H1 (cell line): ENCODE results near the gene MXD4. TPM values are rescaled to one million over a fixed set of nuclear protein-coding genes. Genes with fewer than 3 reads are reported as not detected.

Experiments used
- CTCF ChIA-PET: fragments of 300-600 bp; sonication (Branson Sonifier 250); formaldehyde crosslinking; loops from one replicate; lab custom pipeline; 2021; ENCODE audit not compliant: partially characterized antibody; lab: Charles Lee
- POLR2A ChIA-PET: fragments of 300-600 bp; sonication (Branson Sonifier 250); formaldehyde crosslinking; loops from one replicate; lab custom pipeline; 2021; ENCODE audit warnings: inconsistent platforms; ENCODE audit not compliant: partially characterized antibody; lab: Charles Lee
- DNase-seq, 2 experiments: peaks; one replicate each; pipeline versions ENCODE4 v3.0.0 to v3.0.0-alpha.2; 2010 to 2022; ENCODE audit warnings: low spot score in 2 of 2, low read depth in 1 of 2, mixed read lengths in 1 of 2
- FAIRE-seq: peaks from 2 replicates; lab custom pipeline; 2011; peaks lifted over from hg19 to GRCh38; lab: Jason Lieb, UNC
- H2AFZ ChIP-seq: 2 replicates; pipeline ENCODE4 v1.8.1; 2012; ENCODE audit warnings: low read length, inconsistent platforms
- H2AK5ac ChIP-seq: 2 replicates; pipeline ENCODE4 v1.6.1; 2013; ENCODE audit warnings: low read depth, low read length
- H2BK120ac ChIP-seq: replicated peaks from 2 replicates; pipeline ENCODE3; 2013; ENCODE audit warnings: low read depth, low read length, inconsistent platforms
- H2BK12ac ChIP-seq: 2 replicates; pipeline ENCODE4 v1.6.1; 2013; ENCODE audit warnings: low read depth, low read length
- H2BK15ac ChIP-seq: 2 replicates; pipeline ENCODE4 v1.6.1; 2013; ENCODE audit warnings: low read length
- H2BK20ac ChIP-seq: 2 replicates; pipeline ENCODE4 v1.6.1; 2013; ENCODE audit warnings: low read length
- H2BK5ac ChIP-seq: 2 replicates; pipeline ENCODE4 v1.6.1; 2013; ENCODE audit warnings: low read depth, low read length
- H3K14ac ChIP-seq: 2 replicates; pipeline ENCODE4 v1.6.1; 2013; ENCODE audit warnings: inconsistent platforms; ENCODE audit not compliant: insufficient read length
- H3K18ac ChIP-seq: 2 replicates; pipeline ENCODE4 v1.6.1; 2013; ENCODE audit warnings: low read length; ENCODE audit errors: extremely low read depth
- H3K23ac ChIP-seq: 2 replicates; pipeline ENCODE4 v1.6.1; 2013; ENCODE audit warnings: inconsistent platforms; ENCODE audit not compliant: insufficient read length
- H3K23me2 ChIP-seq: 2 replicates; pipeline ENCODE4 v1.6.1; 2013; ENCODE audit warnings: low read depth, low read length
- H3K27ac ChIP-seq: 2 replicates; pipeline ENCODE4 v1.6.1; 2011; ENCODE audit warnings: low read depth, low read length, inconsistent platforms
- H3K27me3 ChIP-seq, 4 experiments: replicated peaks in 1 of 4; 1 replicate in 1 of 4; 2 replicates in 3 of 4; pipeline versions ENCODE4 v1.6.1 to v1.8.1; 2011 to 2013; ENCODE audit warnings: low read length in 3 of 4, mild to moderate bottlenecking in 3 of 4, inconsistent platforms in 2 of 4, mixed read lengths in 2 of 4, moderate library complexity in 1 of 4; ENCODE audit not compliant: control insufficient read depth in 3 of 4, insufficient read depth in 3 of 4; ENCODE audit errors: extremely low read depth in 1 of 4
- H3K36me3 ChIP-seq, 4 experiments: 2 replicates each; pipeline versions ENCODE4 v1.6.1 to v1.8.1; 2011 to 2013; ENCODE audit warnings: mild to moderate bottlenecking in 4 of 4, low read length in 3 of 4, moderate library complexity in 2 of 4, control low read depth in 1 of 4, inconsistent platforms in 1 of 4; ENCODE audit not compliant: insufficient read depth in 4 of 4, control insufficient read depth in 2 of 4
- H3K4ac ChIP-seq: replicated peaks from 2 replicates; pipeline ENCODE3; 2013; ENCODE audit warnings: low read length, low read depth, mixed read lengths, inconsistent platforms; ENCODE audit not compliant: insufficient read length
- H3K4me1 ChIP-seq, 4 experiments: replicated peaks in 1 of 4; 1 replicate in 1 of 4; 2 replicates in 3 of 4; pipeline versions ENCODE4 v1.6.1 to v1.8.1; 2011 to 2013; ENCODE audit warnings: low read length in 3 of 4, inconsistent platforms in 2 of 4, mixed read lengths in 1 of 4; ENCODE audit not compliant: insufficient read depth in 4 of 4, control insufficient read depth in 3 of 4
- H3K4me2 ChIP-seq, 2 experiments: 2 replicates each; pipeline versions ENCODE4 v1.6.1 to v1.8.1; 2011 to 2013; ENCODE audit warnings: low read depth in 2 of 2, low read length in 2 of 2, control low read depth in 1 of 2, inconsistent platforms in 1 of 2, mild to moderate bottlenecking in 1 of 2; ENCODE audit not compliant: insufficient read depth in 1 of 2
- H3K4me3 ChIP-seq, 4 experiments: fragments of 200-600, 300-600 bp in 1 of 4; sonication (generic), shearing (Covaris generic), sonication (Bioruptor Twin) in 1 of 4; 2 replicates each; pipeline versions ENCODE4 v1.5.1 to v1.8.1; 2011 to 2016; ENCODE audit warnings: low read length in 4 of 4, low read depth in 3 of 4, control low read depth in 2 of 4, inconsistent platforms in 2 of 4, mild to moderate bottlenecking in 2 of 4, mixed read lengths in 1 of 4, moderate library complexity in 1 of 4; ENCODE audit not compliant: insufficient read depth in 2 of 4; ENCODE audit errors: extremely low read depth in 1 of 4
- H3K56ac ChIP-seq: replicated peaks from 2 replicates; pipeline ENCODE3; 2013; ENCODE audit warnings: low read depth, mild to moderate bottlenecking, mixed read lengths, low read length, inconsistent platforms; ENCODE audit not compliant: insufficient read length
- H3K79me1 ChIP-seq: 2 replicates; pipeline ENCODE4 v1.6.1; 2013; ENCODE audit warnings: low read depth, low read length, control low read depth
- H3K79me2 ChIP-seq, 2 experiments: 2 replicates each; pipeline versions ENCODE4 v1.6.1 to v1.8.1; 2012 to 2013; ENCODE audit warnings: low read length in 2 of 2, mild to moderate bottlenecking in 2 of 2, inconsistent platforms in 1 of 2; ENCODE audit not compliant: insufficient read depth in 2 of 2, control insufficient read depth in 1 of 2
- H3K9ac ChIP-seq, 4 experiments: replicated peaks in 1 of 4; 1 replicate in 1 of 4; 2 replicates in 3 of 4; pipeline versions ENCODE4 v1.6.1 to v1.8.1; 2011 to 2013; ENCODE audit warnings: low read depth in 3 of 4, low read length in 3 of 4, control low read depth in 2 of 4, mild to moderate bottlenecking in 2 of 4, moderate library complexity in 2 of 4, inconsistent platforms in 1 of 4; ENCODE audit errors: extremely low read depth in 1 of 4
- H3K9me3 ChIP-seq, 2 experiments: 2 replicates each; pipeline versions ENCODE4 v1.6.1 to v1.8.1; 2012 to 2013; ENCODE audit warnings: mild to moderate bottlenecking in 2 of 2, moderate library complexity in 2 of 2, control low read depth in 1 of 2, inconsistent platforms in 1 of 2, low read depth in 1 of 2, low read length in 1 of 2, mixed read lengths in 1 of 2; ENCODE audit not compliant: insufficient read depth in 2 of 2
- H4K20me1 ChIP-seq, 2 experiments: replicated peaks in 1 of 2; 2 replicates each; pipeline versions ENCODE3 to v1.8.1; 2011 to 2013; ENCODE audit warnings: inconsistent platforms in 2 of 2, low read length in 2 of 2, mild to moderate bottlenecking in 1 of 2; ENCODE audit not compliant: insufficient read depth in 2 of 2, control insufficient read depth in 1 of 2
- H4K5ac ChIP-seq: 2 replicates; pipeline ENCODE4 v1.6.1; 2013; ENCODE audit warnings: low read length, low read depth, mixed read lengths, inconsistent platforms; ENCODE audit not compliant: insufficient read length
- H4K8ac ChIP-seq: 2 replicates; pipeline ENCODE4 v1.8.0; 2013; ENCODE audit warnings: mild to moderate bottlenecking, moderate library complexity, low read length, inconsistent platforms; ENCODE audit not compliant: insufficient read depth; ENCODE audit errors: extremely low read depth
- H4K91ac ChIP-seq: replicated peaks from 2 replicates; pipeline ENCODE3; 2013; ENCODE audit warnings: low read length, mixed read lengths, inconsistent platforms; ENCODE audit not compliant: insufficient read length
- BRCA1 ChIP-seq: IDR thresholded peaks from 2 replicates; pipeline ENCODE4 v1.6.1; 2012; ENCODE audit warnings: low read depth, low read length, improper control_type of control experiment
- CREB1 ChIP-seq: IDR thresholded peaks from 2 replicates; pipeline ENCODE4 v1.6.1; 2012; ENCODE audit warnings: inconsistent platforms
- GTF2F1 ChIP-seq: IDR thresholded peaks from 2 replicates; pipeline ENCODE4 v1.6.1; 2012; ENCODE audit warnings: low read depth, low read length, improper control_type of control experiment, borderline replicate concordance
- JUN ChIP-seq: IDR thresholded peaks from 2 replicates; pipeline ENCODE4 v1.6.1; 2011; ENCODE audit warnings: low read depth, mild to moderate bottlenecking, improper control_type of control experiment, low read length
- KDM4A ChIP-seq: IDR thresholded peaks from one replicate; pipeline ENCODE4 v1.7.1; 2012; ENCODE audit warnings: low read depth, mild to moderate bottlenecking, moderate library complexity, low read length, inconsistent platforms; ENCODE audit not compliant: severe bottlenecking
- NANOG ChIP-seq: IDR thresholded peaks from 2 replicates; pipeline ENCODE4 v1.6.1; 2011; ENCODE audit warnings: low read length, low read depth, mild to moderate bottlenecking, inconsistent platforms; ENCODE audit not compliant: insufficient read depth, poor library complexity, severe bottlenecking
- PHF8 ChIP-seq: fragments of 200-600 bp; sonication (generic); conservative IDR thresholded peaks from 2 replicates; pipeline ENCODE4 v1.7.1; 2012; ENCODE audit warnings: low read depth, mild to moderate bottlenecking, inconsistent platforms, low read length, moderate library complexity
- RBBP5 ChIP-seq: IDR thresholded peaks from 2 replicates; pipeline ENCODE4 v1.7.1; 2012; ENCODE audit warnings: low read depth, mild to moderate bottlenecking, inconsistent platforms, low read length, moderate library complexity, borderline replicate concordance
- TAF1 ChIP-seq: IDR thresholded peaks from 2 replicates; pipeline ENCODE4 v1.6.1; 2011; ENCODE audit warnings: mild to moderate bottlenecking, low read depth, low read length
- YY1 ChIP-seq: IDR thresholded peaks from 2 replicates; pipeline ENCODE4 v1.6.1; 2011; ENCODE audit warnings: low read depth, mild to moderate bottlenecking, low read length
- WGBS, 2 experiments: shearing (Covaris generic) in 1 of 2; methylation state at CpG; one replicate each; pipeline versions ENCODE4 v1.1.6 to v1.1.7; 2013 to 2015; ENCODE audit warnings: low lambda C conversion rate in 2 of 2, mixed read lengths in 2 of 2, inconsistent platforms in 1 of 2, low coverage in 1 of 2, missing lambda C conversion rate in 1 of 2; ENCODE audit not compliant: insufficient replicate concordance in 2 of 2, insufficient coverage in 1 of 2, insufficient read length in 1 of 2; ENCODE audit errors: extremely low coverage in 1 of 2, missing lambda C conversion rate in 1 of 2; 5-methylcytosine and 5-hydroxymethylcytosine counted together
- polyA plus RNA-seq, 7 experiments: library from polyadenylated mRNA; depleted of rRNA in 3 of 7; stranded (reverse) in 5 of 7; unstranded in 2 of 7; fragments of >200 nt in 5 of 7; fragments of 200-250 nt in 2 of 7; gene quantifications; 1 replicate in 5 of 7; 2 replicates in 1 of 7; 4 replicates in 1 of 7; pipeline versions ENCODE4 v1.2.1 to v1.2.3, GENCODE V29; 2011 to 2013; ENCODE audit warnings: missing spikeins in 2 of 7, mixed read lengths in 2 of 7
- total RNA-seq: library from RNA; stranded (reverse); fragmentation: NEBNext Ultra II Directional; extraction: Animal tissue kit (Norgen Biotek cat#: 25700); gene quantifications from 2 replicates; pipeline ENCODE4 v1.2.1, GENCODE V29; 2021
- TF ChIP-seq, protein P1 (sequence below): IDR thresholded peaks from 2 replicates; pipeline ENCODE4 v1.6.1; 2012; ENCODE audit warnings: low read length, inconsistent platforms

MXD4 gene
- total and polyA plus RNA-seq, 2 of the 8 experiments (the other 6 are each of a cell fraction or from before 2014, with no cell fraction given) = 18.0 to 20.8 TPM

DNA sequence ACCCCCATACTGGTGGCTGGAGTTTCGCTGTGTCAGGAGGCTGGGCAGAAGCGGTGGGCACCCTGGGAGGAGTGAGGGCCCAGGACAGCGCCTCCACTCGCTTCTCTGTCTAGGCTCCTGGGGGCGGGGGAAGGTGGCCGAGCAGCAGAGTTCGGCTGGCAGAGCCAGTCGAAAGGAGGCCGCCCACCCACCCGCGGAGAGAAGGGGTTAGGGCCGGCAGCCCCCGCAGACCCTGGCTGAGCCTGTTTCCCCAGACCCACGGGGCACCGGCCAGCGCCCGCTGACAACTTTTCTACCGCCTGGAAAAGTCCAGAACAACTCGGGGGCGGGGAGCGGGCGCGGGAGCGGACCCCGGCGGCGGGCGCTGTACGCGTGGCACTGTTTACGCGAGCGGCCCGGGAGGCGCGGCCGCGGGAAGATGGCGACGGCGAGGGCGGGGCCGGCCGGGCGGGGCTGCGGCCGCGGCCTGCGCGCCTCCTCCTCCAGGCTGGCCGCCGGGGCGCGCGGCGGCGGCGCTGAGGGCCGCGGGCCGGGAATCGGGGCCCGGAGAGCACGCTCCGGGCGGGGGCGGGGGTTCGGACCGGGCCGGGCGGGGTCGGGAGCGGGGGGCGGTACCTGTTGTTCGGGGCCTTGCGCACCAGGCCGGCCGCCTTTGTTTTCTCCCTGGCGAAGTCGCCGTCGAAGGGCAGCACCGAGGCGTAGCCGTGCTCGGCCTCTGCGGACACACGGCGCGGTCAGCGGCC lies 628 bp downstream of the MXD4 start:
- Histone ChIP-seq H3K18ac (no peak overlapping the region), H3K79me2 (no peaks in the 10 kb centered on the region), H2BK20ac (no peak overlapping the region), H3K4ac (no peak overlapping the region), H3K9ac (peak overlapping the region in 3 of 4 experiments; percentile 8 to 80 (median 28); a peak in 5 of 7 replicates), H3K56ac (no peak overlapping the region), H4K5ac (no peak overlapping the region), H3K4me1 (peaks cover 0 to 9% (median 4%) of the 10 kb centered on the region in 4 experiments; a peak in 5 of 7 replicates), H3K23ac (no peak overlapping the region), H4K8ac (peak overlapping the region; percentile 89), H3K4me2 (peak overlapping the region; percentile 51 to 77), H3K23me2 (peaks cover 10% of the 10 kb centered on the region; the same call in 1 of the 2 replicates), H3K36me3 (no peaks in the 10 kb centered on the region; a peak in 1 of 8 replicates), H4K20me1 (peaks cover 0 to 6% of the 10 kb centered on the region in 2 experiments), H2BK15ac (no peak overlapping the region), H2AK5ac (no peak overlapping the region), H3K14ac (no peak overlapping the region), H4K91ac (no peak overlapping the region), H2BK12ac (no peak overlapping the region), H2BK120ac (no peak overlapping the region), H3K4me3 (peak overlapping the region; percentile 51 to 89 (median 59)), H3K9me3 (no peaks in the 10 kb centered on the region), H2AFZ (no peak overlapping the region), H3K27me3 (no peaks in the 10 kb centered on the region), H2BK5ac (no peak overlapping the region), H3K27ac (no peak overlapping the region), H3K79me1 (no peaks in the 10 kb centered on the region)
- 4% methylated on average over 21 of the region's 91 CpGs; no CpG with 5 or more reads in 1 of the 2 experiments for WGBS, 2 experiments
- DNase-seq = peak in 1 of 2 experiments; percentile 78
- no peak for FAIRE-seq
- ChIA-PET CTCF (no interaction called here), POLR2A (interaction anchor here (1.0 to 1.3 kb wide), 3 partner anchors 16 to 207 kb away, joined by 3 to 7 read pairs (median 3); partner anchors contain the start of gene RNF4)
- TF ChIP-seq YY1 (peak; percentile 79), KDM4A (no peak), NANOG (no peak), GTF2F1 (no peak), CREB1 (no peak), TAF1 (no peak), BRCA1 (no peak), RBBP5 (no peak), JUN (no peak), PHF8 (0 out of 2 replicates have a peak, but pooled peaks have one; percentile 41)
- TF ChIP-seq, protein P1, sequence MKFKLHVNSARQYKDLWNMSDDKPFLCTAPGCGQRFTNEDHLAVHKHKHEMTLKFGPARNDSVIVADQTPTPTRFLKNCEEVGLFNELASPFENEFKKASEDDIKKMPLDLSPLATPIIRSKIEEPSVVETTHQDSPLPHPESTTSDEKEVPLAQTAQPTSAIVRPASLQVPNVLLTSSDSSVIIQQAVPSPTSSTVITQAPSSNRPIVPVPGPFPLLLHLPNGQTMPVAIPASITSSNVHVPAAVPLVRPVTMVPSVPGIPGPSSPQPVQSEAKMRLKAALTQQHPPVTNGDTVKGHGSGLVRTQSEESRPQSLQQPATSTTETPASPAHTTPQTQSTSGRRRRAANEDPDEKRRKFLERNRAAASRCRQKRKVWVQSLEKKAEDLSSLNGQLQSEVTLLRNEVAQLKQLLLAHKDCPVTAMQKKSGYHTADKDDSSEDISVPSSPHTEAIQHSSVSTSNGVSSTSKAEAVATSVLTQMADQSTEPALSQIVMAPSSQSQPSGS = no peak
